ENCODE results near the gene ITGA3. TPM values are rescaled to one million over a fixed set of nuclear protein-coding genes. Genes with fewer than 3 reads are reported as not detected.

Gene ITGA3
- total RNA-seq, 1 donor from 2014 or later, result 50.8 TPM

- H3K27me3 ChIP-seq, result no peaks in the 10 kb centered on the region
- no peak overlapping the region for H3K27ac ChIP-seq
- peaks cover 0 to 14% of the 10 kb centered on the region in 2 donors for H3K36me3 ChIP-seq
- no peak for DNase-seq (ENCODE audit: extremely low spot score in 2 of 2)
- intact Hi-C loops (cut with DNase I), result loop anchor here (10.0 kb wide), 1 partner anchor 180 kb away; no protein-coding TSS in a partner anchor
- peaks cover 36% of the 10 kb centered on the region for H3K4me1 ChIP-seq
- H3K4me3 ChIP-seq, result no peak overlapping the region
- no peaks in the 10 kb centered on the region for H3K9me3 ChIP-seq
- TF ChIP-seq POLR2A (IDR thresholded peaks at IDR 0.05) (no peak), CTCF (IDR thresholded peaks at IDR 0.05) (no peak), POLR2AphosphoS5 (IDR thresholded peaks at IDR 0.05; ENCODE audit: insufficient read depth in 1 of 2, low read depth in 1 of 2) (no peak)
Observed at GRCh38 chr17:50114401-50114800, 58.5 kb downstream of the ITGA3 start.

GRCh38 chr17:50114849-50115357, 59.0 kb downstream of the ITGA3 start:
- no peaks in the 10 kb centered on the region for H3K27me3 ChIP-seq
- intact Hi-C loops (cut with DNase I), result loop anchor here (10.0 kb wide), 1 partner anchor 180 kb away; no protein-coding TSS in a partner anchor
- no peaks in the 10 kb centered on the region for H3K9me3 ChIP-seq
- H3K36me3 ChIP-seq, result peaks cover 0 to 9% of the 10 kb centered on the region in 2 donors
- no peak overlapping the region for H3K4me3 ChIP-seq
- no peak for DNase-seq (ENCODE audit: extremely low spot score in 2 of 2)
- TF ChIP-seq POLR2A (IDR thresholded peaks at IDR 0.05), result no peak
- no peak for TF ChIP-seq POLR2AphosphoS5 (IDR thresholded peaks at IDR 0.05; ENCODE audit: insufficient read depth in 1 of 2, low read depth in 1 of 2)
- TF ChIP-seq CTCF (IDR thresholded peaks at IDR 0.05), result peak in 1 of 3 experiments; percentile 26
- H3K27ac ChIP-seq, result no peak overlapping the region
- H3K4me1 ChIP-seq, result peaks cover 36% of the 10 kb centered on the region

- intact Hi-C loops (cut with DNase I), result loop anchor here (10.0 kb wide), 1 partner anchor 179 kb away; no protein-coding TSS in a partner anchor
- H3K27ac ChIP-seq, result no peak overlapping the region
- no peaks in the 10 kb centered on the region for H3K9me3 ChIP-seq
- no peak overlapping the region for H3K4me3 ChIP-seq
- no peak for DNase-seq (ENCODE audit: extremely low spot score in 2 of 2)
- TF ChIP-seq POLR2AphosphoS5 (IDR thresholded peaks at IDR 0.05; ENCODE audit: insufficient read depth in 1 of 2, low read depth in 1 of 2) (no peak), POLR2A (IDR thresholded peaks at IDR 0.05) (no peak), CTCF (IDR thresholded peaks at IDR 0.05) (no peak)
- H3K4me1 ChIP-seq, result peaks cover 36% of the 10 kb centered on the region
- no peaks in the 10 kb centered on the region for H3K27me3 ChIP-seq
- peaks cover 0 to 2% of the 10 kb centered on the region in 2 donors for H3K36me3 ChIP-seq
Observed at GRCh38 chr17:50115756-50116155, 59.8 kb downstream of the ITGA3 start.

GRCh38 chr17:50117202-50118051, 61.5 kb downstream of the ITGA3 start:
- DNase-seq (ENCODE audit: extremely low spot score in 2 of 2), result no peak
- H3K36me3 ChIP-seq, result no peaks in the 10 kb centered on the region
- H3K27me3 ChIP-seq, result no peaks in the 10 kb centered on the region
- no peak overlapping the region for H3K27ac ChIP-seq
- TF ChIP-seq CTCF (IDR thresholded peaks at IDR 0.05) (peak; percentile 26 to 53 (median 48)), POLR2AphosphoS5 (IDR thresholded peaks at IDR 0.05; ENCODE audit: insufficient read depth in 1 of 2, low read depth in 1 of 2) (no peak)
- peak overlapping the region; percentile 5 to 41 for H3K4me3 ChIP-seq
- intact Hi-C loops (cut with DNase I), result loop anchor here (10.0 kb wide), 1 partner anchor 177 kb away; no protein-coding TSS in a partner anchor
- H3K4me1 ChIP-seq, result peaks cover 23% of the 10 kb centered on the region
- H3K9me3 ChIP-seq, result no peaks in the 10 kb centered on the region
